SH-SY5Y (cell line): ENCODE results near the gene GAP43.

Source experiments
- GATA2 ChIP-seq: IDR thresholded peaks from 2 replicates; pipeline ENCODE4 v1.6.1; 2011; ENCODE audit warnings: mild to moderate bottlenecking, low read depth, low read length
- GATA3 ChIP-seq: IDR thresholded peaks from 2 replicates; pipeline ENCODE4 v1.6.1; 2011; ENCODE audit warnings: low read depth, mild to moderate bottlenecking, low read length, moderate library complexity

GRCh38 chr3:115633467-115633866 is 10.2 kb downstream of the GAP43 start:
- TF ChIP-seq GATA2 (no peak), GATA3 (no peak)
